ENCODE results near the gene DRC1.

DRC1 gene

GRCh38 chr2:26463244-26464192 lies 61.8 kb downstream of the DRC1 start:
- no peak for TF ChIP-seq CTCF (IDR thresholded peaks at IDR 0.05)

- no peak for TF ChIP-seq CTCF (IDR thresholded peaks at IDR 0.05)
These were observed 62.9 kb downstream of the DRC1 start for GRCh38 chr2:26464390-26465265.

GRCh38 chr2:26465266-26465925 lies 63.7 kb downstream of the DRC1 start:
- no peak for TF ChIP-seq CTCF (IDR thresholded peaks at IDR 0.05)

GRCh38 chr2:26465981-26466471 lies 64.3 kb downstream of the DRC1 start:
- no peak for TF ChIP-seq CTCF (IDR thresholded peaks at IDR 0.05)

- TF ChIP-seq CTCF (IDR thresholded peaks at IDR 0.05), result no peak
These were observed 65.1 kb downstream of the DRC1 start for GRCh38 chr2:26466662-26467310.

- peak; percentile 82 for TF ChIP-seq CTCF (IDR thresholded peaks at IDR 0.05)
These were observed 67.5 kb downstream of the DRC1 start for GRCh38 chr2:26469092-26469710.

Data from LNCAP (cell line).